GM19023 (cell line): ENCODE measurements around the gene TKTL1.
A peak's percentile ranks its signal among the peaks of the same experiment; 100 is the strongest.

Source experiments
- ATAC-seq: cut with Tn5 transposase; IDR thresholded peaks from one replicate; pipeline ENCODE4 v1.9.1; 2021; ENCODE audit warnings: mild to moderate bottlenecking, moderate library complexity; ENCODE audit not compliant: unreplicated experiment

Gene TKTL1

GRCh38 chrX:154374313-154375155, 78.9 kb downstream of the TKTL1 start, which contains the start of gene FLNA:
Gene FLNA (minus strand): TSS chrX:154374634. CDS start chrX:154371245, 3,389 bp downstream.
- ATAC-seq = no peak

DNA sequence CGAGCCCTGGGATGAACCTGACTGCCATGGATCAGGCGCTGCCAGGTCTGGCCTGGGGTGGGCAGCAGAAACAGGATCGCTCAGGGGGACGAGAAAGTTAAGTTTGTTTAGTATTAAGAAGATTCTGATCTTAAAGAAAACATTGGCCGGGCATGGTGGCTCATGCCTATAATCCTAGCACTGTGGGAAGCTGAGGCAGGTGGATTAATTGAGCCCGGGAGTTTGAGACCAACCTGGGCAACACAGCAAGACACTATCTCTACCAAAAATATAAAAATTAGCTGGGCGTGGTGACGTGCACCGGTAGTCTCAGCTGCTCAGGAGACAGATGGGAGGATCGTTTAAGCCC, 79.5 kb downstream of the TKTL1 start:
- no peak for ATAC-seq

DNA sequence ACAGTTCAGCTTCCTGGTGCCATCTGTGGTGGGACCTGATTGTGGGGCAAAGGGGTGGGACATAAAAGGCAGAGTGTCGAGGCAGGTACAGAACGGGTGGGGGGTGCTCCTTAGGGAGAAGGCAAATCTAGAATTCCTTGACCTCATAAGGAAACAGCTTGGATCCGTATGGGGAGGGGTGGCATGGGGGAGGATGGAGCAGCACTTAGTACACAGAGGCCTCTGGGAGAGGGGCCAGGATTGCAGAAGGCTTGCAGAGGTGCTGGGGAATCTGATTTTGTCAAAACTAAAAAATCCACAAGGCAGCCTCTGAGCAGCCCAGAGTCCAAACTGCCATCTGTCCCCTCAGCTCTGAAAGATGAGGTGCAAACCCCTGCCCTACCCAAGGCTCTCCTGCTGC, 81.2 kb downstream of the TKTL1 start:
- ATAC-seq = no peak

- peak; percentile 2 for ATAC-seq
These were observed 82.6 kb downstream of the TKTL1 start for GRCh38 chrX:154378059-154378798.

DNA sequence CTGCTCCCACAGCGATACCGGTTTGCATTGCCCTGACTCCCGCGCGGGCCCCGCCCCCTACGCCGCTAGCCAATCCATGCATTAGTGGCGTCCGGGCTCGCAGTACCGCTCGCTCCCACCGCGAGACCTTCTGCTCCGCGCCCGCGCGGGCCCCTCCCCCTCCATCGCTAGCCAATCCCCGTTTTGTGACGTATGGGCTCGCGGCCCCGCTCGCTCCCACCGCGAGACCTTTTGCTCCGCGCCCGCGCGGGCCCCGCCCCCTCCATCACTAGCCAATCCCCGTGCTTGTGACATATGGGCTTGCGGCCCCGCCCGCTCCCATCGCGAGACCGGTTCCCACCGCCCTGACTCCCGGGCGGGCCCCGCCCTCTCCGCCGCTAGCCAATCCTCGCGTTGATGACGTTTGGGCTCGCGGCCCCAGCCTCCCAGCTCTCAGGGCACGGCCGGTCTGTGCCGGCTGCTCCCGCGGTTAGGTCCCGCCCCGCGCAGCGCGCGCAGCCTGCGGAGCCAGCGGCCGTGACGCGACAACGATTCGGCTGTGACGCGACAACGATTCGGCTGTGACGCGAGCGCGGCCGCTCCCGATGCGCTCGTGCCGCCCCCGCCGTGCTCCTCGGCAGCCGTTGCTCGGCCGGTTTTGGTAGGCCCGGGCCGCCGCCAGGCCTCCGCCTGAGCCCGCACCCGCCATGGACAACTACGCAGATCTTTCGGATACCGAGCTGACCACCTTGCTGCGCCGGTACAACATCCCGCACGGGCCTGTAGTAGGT, 83.4 kb downstream of the TKTL1 start, which contains the start of gene EMD:
Gene EMD (plus strand): TSS at position 497 of the 770 bp plus-strand sequence. CDS start 190 bp downstream, at position 687.
- ATAC-seq = peak; percentile 80

GRCh38 chrX:154379569-154379951, 84.0 kb downstream of the TKTL1 start:
- ATAC-seq = no peak
